Measurements from ENCODE around the gene PRTN3.

PRTN3 gene

GRCh38 chr19:792306-792885 is 48.4 kb upstream of the PRTN3 start:
- Histone ChIP-seq H2BK15ac (ENCODE audit: low read length) (peak overlapping the region; percentile 75), H2BK5ac (ENCODE audit: low read length) (no peak overlapping the region), H3K4me2 (ENCODE audit: insufficient read depth, low read length, poor library complexity, severe bottlenecking) (no peak overlapping the region), H2BK120ac (ENCODE audit: low read depth, low read length) (no peak overlapping the region), H4K8ac (ENCODE audit: low read depth, low read length) (no peak overlapping the region), H4K91ac (ENCODE audit: low read depth, low read length, poor library complexity) (no peak overlapping the region), H3K4me1 (ENCODE audit: control insufficient read depth in 2 of 2, insufficient read depth in 1 of 2, low read depth in 1 of 2, low read length in 2 of 2) (peaks cover 13 to 16% of the 10 kb centered on the region in 2 donors), H2BK12ac (ENCODE audit: low read length) (no peak overlapping the region), H2AFZ (ENCODE audit: low read length) (no peak overlapping the region), H3K79me1 (ENCODE audit: low read depth, low read length) (no peaks in the 10 kb centered on the region), H3K4ac (ENCODE audit: low read length) (no peak overlapping the region), H3K23ac (ENCODE audit: low read depth, low read length, poor library complexity) (no peak overlapping the region), H2AK5ac (ENCODE audit: low read depth, low read length) (peak overlapping the region; percentile 8), H3K18ac (ENCODE audit: low read length) (no peak overlapping the region), H3K14ac (ENCODE audit: low read length) (no peak overlapping the region), H3K4me3 (ENCODE audit: low read length in 2 of 2) (no peak overlapping the region), H3K27me3 (ENCODE audit: control insufficient read depth in 3 of 3, insufficient read depth in 3 of 3, low read depth in 1 of 3, low read length in 3 of 3) (no peaks in the 10 kb centered on the region), H3K36me3 (replicated peaks in 1 of 2; ENCODE audit: control insufficient read depth in 2 of 2, insufficient read depth in 2 of 2, low read length in 2 of 2) (no peaks in the 10 kb centered on the region), H3K9ac (ENCODE audit: low read depth, low read length, poor library complexity) (no peak overlapping the region), H3K27ac (replicated peaks; ENCODE audit: low read length) (no peak overlapping the region), H3K9me3 (replicated peaks in 1 of 2; ENCODE audit: control insufficient read depth in 2 of 2, insufficient read depth in 1 of 2, low read depth in 1 of 2, low read length in 2 of 2) (no peaks in the 10 kb centered on the region)
- DNase-seq (ENCODE audit: low spot score) = no peak
- no CpG with 5 or more reads among the region's 16 CpGs for WGBS, 2 donors (ENCODE audit: extremely low coverage in 2 of 2, insufficient read length in 2 of 2, insufficient replicate concordance in 1 of 2)

GRCh38 chr19:793806-794205 is 47.0 kb upstream of the PRTN3 start:
- WGBS, 2 donors (ENCODE audit: extremely low coverage in 2 of 2, insufficient read length in 2 of 2, insufficient replicate concordance in 1 of 2) = no CpG with 5 or more reads among the region's 12 CpGs
- H3K4me2 ChIP-seq (ENCODE audit: insufficient read depth, low read length, poor library complexity, severe bottlenecking) = no peak overlapping the region

GRCh38 chr19:795073-795611 is 45.7 kb upstream of the PRTN3 start:
- Histone ChIP-seq H3K18ac (ENCODE audit: low read length) (peak overlapping the region; percentile 83), H2BK15ac (ENCODE audit: low read length) (peak overlapping the region; percentile 81), H2BK12ac (ENCODE audit: low read length) (no peak overlapping the region), H2BK5ac (ENCODE audit: low read length) (peak overlapping the region; percentile 39), H3K23ac (ENCODE audit: low read depth, low read length, poor library complexity) (peak overlapping the region; percentile 65), H4K91ac (ENCODE audit: low read depth, low read length, poor library complexity) (no peak overlapping the region), H2AFZ (ENCODE audit: low read length) (no peak overlapping the region), H3K4me1 (ENCODE audit: control insufficient read depth in 2 of 2, insufficient read depth in 1 of 2, low read depth in 1 of 2, low read length in 2 of 2) (peaks cover 8% of the 10 kb centered on the region in 2 donors), H3K79me1 (ENCODE audit: low read depth, low read length) (no peaks in the 10 kb centered on the region), H3K27ac (replicated peaks; ENCODE audit: low read length) (no peak overlapping the region), H2AK5ac (ENCODE audit: low read depth, low read length) (peak overlapping the region; percentile 100), H3K4ac (ENCODE audit: low read length) (no peak overlapping the region), H3K27me3 (ENCODE audit: control insufficient read depth in 3 of 3, insufficient read depth in 3 of 3, low read depth in 1 of 3, low read length in 3 of 3) (no peaks in the 10 kb centered on the region), H3K14ac (ENCODE audit: low read length) (no peak overlapping the region), H3K9me3 (replicated peaks in 1 of 2; ENCODE audit: control insufficient read depth in 2 of 2, insufficient read depth in 1 of 2, low read depth in 1 of 2, low read length in 2 of 2) (no peaks in the 10 kb centered on the region), H3K9ac (ENCODE audit: low read depth, low read length, poor library complexity) (no peak overlapping the region), H3K4me2 (ENCODE audit: insufficient read depth, low read length, poor library complexity, severe bottlenecking) (no peak overlapping the region), H3K36me3 (replicated peaks in 1 of 2; ENCODE audit: control insufficient read depth in 2 of 2, insufficient read depth in 2 of 2, low read length in 2 of 2) (peaks cover 8 to 20% of the 10 kb centered on the region in 2 donors), H3K4me3 (ENCODE audit: low read length in 2 of 2) (no peak overlapping the region), H2BK120ac (ENCODE audit: low read depth, low read length) (peak overlapping the region; percentile 41), H4K8ac (ENCODE audit: low read depth, low read length) (peak overlapping the region; percentile 23)
- WGBS, 2 donors (ENCODE audit: extremely low coverage in 2 of 2, insufficient read length in 2 of 2, insufficient replicate concordance in 1 of 2) = no CpG with 5 or more reads among the region's 28 CpGs
- DNase-seq (ENCODE audit: low spot score) = no peak

More at GRCh38 chr19:793806-794205, 47.0 kb upstream of the PRTN3 start:
- H3K27ac ChIP-seq (replicated peaks; ENCODE audit: low read length) = no peak overlapping the region
- no peaks in the 10 kb centered on the region for H3K9me3 ChIP-seq (replicated peaks in 1 of 2; ENCODE audit: control insufficient read depth in 2 of 2, insufficient read depth in 1 of 2, low read depth in 1 of 2, low read length in 2 of 2)
- no peak overlapping the region for H4K8ac ChIP-seq (ENCODE audit: low read depth, low read length)
- no peak overlapping the region for H4K91ac ChIP-seq (ENCODE audit: low read depth, low read length, poor library complexity)
- no peak overlapping the region for H2AK5ac ChIP-seq (ENCODE audit: low read depth, low read length)
- no peak overlapping the region for H3K18ac ChIP-seq (ENCODE audit: low read length)
- no peak overlapping the region for H2BK12ac ChIP-seq (ENCODE audit: low read length)
- peaks cover 10 to 11% of the 10 kb centered on the region in 2 donors for H3K4me1 ChIP-seq (ENCODE audit: control insufficient read depth in 2 of 2, insufficient read depth in 1 of 2, low read depth in 1 of 2, low read length in 2 of 2)
- no peak overlapping the region for H2BK120ac ChIP-seq (ENCODE audit: low read depth, low read length)
- H3K4me3 ChIP-seq (ENCODE audit: low read length in 2 of 2) = no peak overlapping the region
- peaks cover 0 to 7% of the 10 kb centered on the region in 2 donors for H3K36me3 ChIP-seq (replicated peaks in 1 of 2; ENCODE audit: control insufficient read depth in 2 of 2, insufficient read depth in 2 of 2, low read length in 2 of 2)
- no peak for DNase-seq (ENCODE audit: low spot score)
- H3K79me1 ChIP-seq (ENCODE audit: low read depth, low read length) = no peaks in the 10 kb centered on the region
- H2BK5ac ChIP-seq (ENCODE audit: low read length) = no peak overlapping the region
- H3K23ac ChIP-seq (ENCODE audit: low read depth, low read length, poor library complexity) = no peak overlapping the region
- H3K27me3 ChIP-seq (ENCODE audit: control insufficient read depth in 3 of 3, insufficient read depth in 3 of 3, low read depth in 1 of 3, low read length in 3 of 3) = no peaks in the 10 kb centered on the region
- no peak overlapping the region for H2AFZ ChIP-seq (ENCODE audit: low read length)
- no peak overlapping the region for H3K14ac ChIP-seq (ENCODE audit: low read length)
- no peak overlapping the region for H3K4ac ChIP-seq (ENCODE audit: low read length)
- H2BK15ac ChIP-seq (ENCODE audit: low read length) = peak overlapping the region; percentile 8
- no peak overlapping the region for H3K9ac ChIP-seq (ENCODE audit: low read depth, low read length, poor library complexity)

- no peak overlapping the region for H3K27ac ChIP-seq (replicated peaks; ENCODE audit: low read length)
- peak overlapping the region; percentile 41 for H2BK120ac ChIP-seq (ENCODE audit: low read depth, low read length)
- no peaks in the 10 kb centered on the region for H3K9me3 ChIP-seq (replicated peaks in 1 of 2; ENCODE audit: control insufficient read depth in 2 of 2, insufficient read depth in 1 of 2, low read depth in 1 of 2, low read length in 2 of 2)
- H3K4me2 ChIP-seq (ENCODE audit: insufficient read depth, low read length, poor library complexity, severe bottlenecking) = peak overlapping the region; percentile 99
- peaks cover 2% of the 10 kb centered on the region for H3K79me1 ChIP-seq (ENCODE audit: low read depth, low read length)
- peak overlapping the region; percentile 63 for H3K9ac ChIP-seq (ENCODE audit: low read depth, low read length, poor library complexity)
- peak overlapping the region; percentile 39 for H2BK5ac ChIP-seq (ENCODE audit: low read length)
- H2BK12ac ChIP-seq (ENCODE audit: low read length) = peak overlapping the region; percentile 46
- H3K18ac ChIP-seq (ENCODE audit: low read length) = peak overlapping the region; percentile 52
- H4K91ac ChIP-seq (ENCODE audit: low read depth, low read length, poor library complexity) = no peak overlapping the region
- peaks cover 14 to 15% of the 10 kb centered on the region in 2 donors for H3K4me1 ChIP-seq (ENCODE audit: control insufficient read depth in 2 of 2, insufficient read depth in 1 of 2, low read depth in 1 of 2, low read length in 2 of 2)
- H2BK15ac ChIP-seq (ENCODE audit: low read length) = peak overlapping the region; percentile 81
- no peak overlapping the region for H3K4ac ChIP-seq (ENCODE audit: low read length)
- DNase-seq (ENCODE audit: low spot score) = no peak
- peaks cover 14 to 28% of the 10 kb centered on the region in 2 donors for H3K36me3 ChIP-seq (replicated peaks in 1 of 2; ENCODE audit: control insufficient read depth in 2 of 2, insufficient read depth in 2 of 2, low read length in 2 of 2)
- H3K27me3 ChIP-seq (ENCODE audit: control insufficient read depth in 3 of 3, insufficient read depth in 3 of 3, low read depth in 1 of 3, low read length in 3 of 3) = no peaks in the 10 kb centered on the region
- peak overlapping the region; percentile 94 for H3K14ac ChIP-seq (ENCODE audit: low read length)
- H4K8ac ChIP-seq (ENCODE audit: low read depth, low read length) = peak overlapping the region; percentile 72
- peak overlapping the region; percentile 73 for H3K23ac ChIP-seq (ENCODE audit: low read depth, low read length, poor library complexity)
- peak overlapping the region in 1 of 2 donors; percentile 66 for H3K4me3 ChIP-seq (ENCODE audit: low read length in 2 of 2)
- peak overlapping the region; percentile 96 for H2AFZ ChIP-seq (ENCODE audit: low read length)
- WGBS, 2 donors (ENCODE audit: extremely low coverage in 2 of 2, insufficient read length in 2 of 2, insufficient replicate concordance in 1 of 2) = no CpG with 5 or more reads among the region's 39 CpGs
- peak overlapping the region; percentile 100 for H2AK5ac ChIP-seq (ENCODE audit: low read depth, low read length)
Observed at GRCh38 chr19:795691-796581, 44.9 kb upstream of the PRTN3 start.

Measured in neuronal stem cell (in vitro differentiated cells).